GM18519 (cell line): ENCODE results near the gene FAM43B.

Experiments used
- ATAC-seq: cut with Tn5 transposase; IDR thresholded peaks from one replicate; pipeline ENCODE4 v1.9.1; 2021; ENCODE audit warnings: mild to moderate bottlenecking, moderate library complexity; ENCODE audit not compliant: unreplicated experiment, low FRiP score

FAM43B gene

DNA sequence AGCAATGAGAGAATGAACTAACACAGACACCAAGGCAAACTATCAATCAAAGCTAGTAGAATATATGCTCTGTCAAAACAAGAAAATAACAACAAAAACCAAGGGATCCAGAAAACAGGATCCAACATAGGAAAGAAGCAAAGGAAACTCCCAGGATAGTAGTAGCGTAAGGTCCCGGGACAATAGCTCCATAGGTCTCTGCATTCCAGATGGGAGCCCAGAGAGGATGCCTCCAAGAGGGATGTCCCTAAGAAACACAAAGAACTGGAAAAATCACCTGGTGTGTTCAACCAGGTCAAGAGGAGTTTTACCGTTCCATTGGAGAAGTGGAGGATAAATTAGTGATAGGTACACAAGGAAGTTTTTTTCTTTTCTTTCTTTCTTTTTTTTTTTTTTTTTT is 5.7 kb upstream of the FAM43B start:
- ATAC-seq, result no peak

DNA sequence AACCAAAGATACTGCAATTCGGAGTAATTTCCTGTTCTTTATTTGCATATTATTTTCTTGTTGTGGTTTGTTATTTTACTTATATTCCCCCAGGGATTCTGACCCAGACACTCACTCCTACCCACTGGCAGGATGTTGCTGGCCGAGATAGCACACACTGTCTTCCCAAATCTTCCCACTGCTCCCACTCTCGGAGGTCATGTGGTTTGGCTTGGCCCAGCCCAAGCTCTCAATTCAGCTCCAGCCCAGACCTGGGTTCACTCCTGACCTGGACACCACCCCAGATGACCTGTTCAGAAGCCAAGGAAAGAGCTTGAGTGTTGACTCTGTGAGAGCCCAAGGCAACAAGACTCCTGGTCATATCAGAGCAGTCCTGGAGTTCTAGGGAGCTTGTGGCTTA is 1.2 kb upstream of the FAM43B start:
- ATAC-seq, result no peak

DNA sequence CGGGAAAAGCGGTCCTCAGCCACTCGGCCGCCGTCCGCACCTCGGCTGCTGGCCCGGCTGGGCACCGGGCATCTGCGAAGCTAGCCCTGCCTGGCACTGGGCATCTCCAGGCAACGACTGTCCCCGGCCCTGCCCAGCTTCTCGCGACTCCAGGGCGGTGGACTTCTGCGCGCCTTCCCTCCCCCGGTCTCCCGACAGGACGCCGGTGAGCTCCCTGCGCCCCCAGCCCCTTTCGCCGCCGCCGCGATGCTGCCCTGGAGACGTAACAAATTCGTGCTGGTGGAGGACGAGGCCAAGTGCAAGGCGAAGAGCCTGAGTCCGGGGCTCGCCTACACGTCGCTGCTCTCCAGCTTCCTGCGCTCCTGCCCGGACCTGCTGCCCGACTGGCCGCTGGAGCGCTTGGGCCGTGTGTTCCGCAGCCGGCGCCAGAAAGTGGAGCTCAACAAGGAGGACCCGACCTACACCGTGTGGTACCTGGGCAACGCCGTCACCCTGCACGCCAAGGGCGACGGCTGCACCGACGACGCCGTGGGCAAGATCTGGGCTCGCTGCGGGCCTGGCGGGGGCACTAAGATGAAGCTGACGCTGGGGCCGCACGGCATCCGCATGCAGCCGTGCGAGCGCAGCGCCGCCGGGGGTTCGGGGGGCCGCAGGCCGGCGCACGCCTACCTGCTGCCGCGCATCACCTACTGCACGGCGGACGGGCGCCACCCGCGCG is 514 bp downstream of the FAM43B start:
- ATAC-seq, result no peak

DNA sequence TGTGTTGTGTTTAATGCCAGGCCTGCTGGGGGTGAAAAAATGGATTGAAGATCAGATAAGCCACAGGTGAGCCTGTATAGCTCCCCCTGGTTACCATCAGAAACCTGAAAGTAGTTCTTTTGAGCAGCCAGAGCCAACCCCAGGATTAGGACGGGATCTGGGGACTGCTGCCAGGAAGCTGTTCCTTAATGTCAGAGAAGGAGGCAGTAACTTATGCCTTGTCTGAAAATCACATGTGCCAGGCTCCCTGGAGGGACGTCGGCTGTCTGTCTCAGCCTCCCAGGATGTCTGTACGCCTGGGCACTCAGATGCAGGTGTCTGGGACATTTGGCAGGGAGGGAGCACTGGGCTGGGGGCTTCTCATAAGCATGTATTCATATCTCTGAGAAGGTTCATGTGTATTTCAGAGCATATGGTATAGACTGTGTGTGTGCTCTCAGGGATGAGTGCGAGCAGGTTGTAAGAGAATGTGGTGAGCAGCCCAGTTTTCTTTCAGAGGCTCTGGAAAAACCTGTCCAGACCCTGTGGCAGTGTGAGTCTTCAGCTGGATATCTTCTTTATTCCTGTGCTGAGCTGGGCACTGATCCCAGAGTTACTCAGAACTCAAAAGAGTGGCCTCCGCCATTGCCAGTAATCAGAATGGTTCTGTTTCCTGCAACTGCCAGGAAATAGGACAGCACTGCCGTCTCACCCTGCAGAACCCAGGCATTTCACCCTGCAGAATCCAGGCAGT is 2.8 kb downstream of the FAM43B start:
- no peak for ATAC-seq

DNA sequence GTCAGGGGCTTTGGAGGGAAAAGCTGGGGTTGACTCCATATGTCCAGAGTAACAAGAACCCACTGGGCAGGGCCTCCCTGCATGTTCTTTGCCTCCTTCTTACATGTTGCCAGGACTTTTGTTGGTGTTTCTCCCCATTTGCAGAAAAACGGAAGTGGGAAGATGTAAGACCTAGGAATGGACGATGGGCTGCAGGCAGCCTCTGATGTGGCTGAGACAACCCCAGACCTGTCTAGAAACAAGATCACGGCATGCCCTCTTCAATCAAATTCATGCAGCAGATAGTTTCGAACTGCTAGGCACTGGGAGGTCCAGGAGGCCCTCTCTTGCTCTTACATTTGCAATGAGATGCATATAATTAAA is 3.4 kb downstream of the FAM43B start:
- ATAC-seq, result no peak

DNA sequence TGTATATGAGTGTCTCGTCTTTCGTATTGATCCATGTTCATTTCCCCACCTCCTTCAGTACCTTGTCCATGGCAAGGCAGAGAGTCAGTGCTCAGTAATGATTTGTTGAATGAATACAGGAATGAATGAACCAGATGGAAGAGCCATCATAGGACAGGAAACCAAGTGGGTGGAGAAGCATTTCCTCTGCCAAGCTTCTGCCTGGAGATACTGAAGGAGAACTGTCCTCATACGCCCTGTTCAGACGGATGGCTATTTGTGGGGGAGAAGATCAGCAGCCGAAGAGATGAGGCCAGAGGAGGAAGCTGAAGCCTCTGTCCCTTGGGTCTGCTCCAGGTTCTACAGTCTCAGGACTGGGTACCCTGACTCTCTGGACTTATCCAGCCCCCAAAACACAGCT is 5.8 kb downstream of the FAM43B start:
- ATAC-seq, result no peak

DNA sequence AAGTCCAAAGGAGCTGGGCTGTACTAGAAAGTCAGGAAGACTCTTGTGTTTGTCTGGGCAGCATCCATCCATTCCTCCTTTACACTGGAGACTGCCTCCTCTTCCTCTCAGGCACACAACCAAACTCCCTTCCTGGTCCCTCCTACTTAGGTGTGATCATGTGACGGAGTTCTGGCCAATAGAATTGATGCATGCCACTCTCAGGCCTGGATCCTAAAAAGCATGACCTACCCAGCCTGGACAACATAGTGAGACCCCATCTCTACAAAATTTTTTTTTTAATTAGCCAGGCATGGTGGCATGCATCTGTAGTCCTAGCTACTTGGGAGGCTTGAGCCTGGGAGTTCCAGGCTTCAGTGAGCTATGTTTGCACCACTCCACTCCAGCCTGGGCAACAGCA is 8.6 kb downstream of the FAM43B start:
- ATAC-seq, result no peak

DNA sequence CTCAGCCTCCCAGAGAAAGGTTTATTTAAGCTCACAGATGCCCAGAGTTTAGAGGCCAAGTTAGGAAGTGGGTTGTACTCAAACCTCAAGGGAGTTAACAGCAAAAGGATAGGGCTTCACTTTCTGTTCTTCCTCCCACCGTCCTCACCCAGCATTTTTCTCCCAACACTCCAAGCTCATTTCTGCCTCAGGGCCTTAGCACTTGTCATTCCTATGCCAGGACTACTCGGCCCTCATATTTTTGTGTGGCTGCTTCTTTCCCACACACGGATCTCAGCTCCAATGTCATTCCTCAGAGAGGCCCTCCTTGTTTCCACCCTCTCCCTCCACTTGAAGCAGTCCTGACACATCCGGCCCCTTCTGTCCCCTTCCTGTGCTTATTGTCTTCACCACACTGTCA is 12.9 kb downstream of the FAM43B start:
- no peak for ATAC-seq

DNA sequence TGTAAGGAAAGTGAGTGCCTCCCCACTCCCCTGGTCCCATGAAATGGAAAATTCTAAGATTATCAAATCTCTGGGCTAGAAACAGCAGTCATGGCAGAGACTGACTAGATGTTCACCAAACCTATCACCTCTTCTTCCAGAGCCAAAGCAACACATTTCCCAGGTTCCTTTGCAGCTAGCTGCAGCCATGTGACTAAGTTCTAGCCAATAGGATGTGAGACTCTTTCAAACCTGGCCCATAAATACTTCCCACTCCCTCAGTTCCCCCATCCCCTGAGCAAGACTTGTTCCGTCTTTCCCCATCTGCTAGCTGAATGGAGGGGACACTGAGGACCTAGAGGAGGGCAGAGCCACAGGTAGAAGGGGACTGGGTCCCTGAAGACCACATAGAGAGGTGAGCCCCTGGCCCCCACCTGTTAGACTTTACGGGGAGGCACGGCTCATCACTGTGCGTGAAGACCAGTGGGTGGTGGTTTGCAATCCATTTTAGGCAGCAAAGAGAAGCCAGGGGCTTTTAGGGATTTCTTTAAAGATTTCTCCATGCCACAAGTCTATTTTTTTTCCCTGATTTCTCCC is 17.2 kb downstream of the FAM43B start:
- ATAC-seq, result no peak

DNA sequence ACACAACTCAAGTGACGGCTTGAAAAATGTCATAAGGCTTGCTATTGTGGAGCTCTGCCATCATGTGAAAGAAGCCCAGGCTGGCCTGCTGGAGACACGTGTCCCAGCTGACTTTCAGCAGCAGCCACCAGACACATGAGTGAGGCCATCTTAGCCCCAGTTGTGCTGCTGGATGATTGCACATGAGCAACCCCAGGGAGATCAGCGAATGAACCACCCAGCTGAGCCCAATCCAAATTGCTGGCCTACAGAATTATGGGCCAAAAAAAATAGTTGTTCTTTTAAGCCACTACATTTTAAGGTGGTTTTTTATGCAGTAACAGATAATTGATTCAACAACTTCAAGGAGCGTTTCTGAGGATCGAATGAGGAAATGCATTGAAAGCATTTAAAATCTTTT is 19.1 kb downstream of the FAM43B start:
- no peak for ATAC-seq

DNA sequence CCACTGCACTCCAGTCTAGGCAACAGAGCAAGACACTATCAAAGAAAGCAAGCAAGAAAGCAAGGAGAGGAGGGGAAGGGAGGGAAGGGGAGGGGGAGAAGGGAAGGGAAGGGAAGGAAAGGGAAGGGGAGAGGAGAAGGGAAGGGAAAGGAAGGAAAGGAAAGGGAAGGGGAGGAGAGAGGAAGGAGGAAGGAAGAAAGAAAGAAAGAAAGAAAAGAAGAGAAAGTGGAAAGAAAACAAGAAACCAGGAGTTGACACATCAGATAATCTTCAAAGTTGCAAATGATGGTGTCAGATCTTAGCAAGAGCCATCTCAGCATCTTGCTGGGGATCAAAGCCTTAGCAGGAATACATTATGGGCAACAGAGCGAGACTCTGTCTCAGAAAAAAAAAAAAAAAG is 21.6 kb downstream of the FAM43B start:
- ATAC-seq, result no peak

DNA sequence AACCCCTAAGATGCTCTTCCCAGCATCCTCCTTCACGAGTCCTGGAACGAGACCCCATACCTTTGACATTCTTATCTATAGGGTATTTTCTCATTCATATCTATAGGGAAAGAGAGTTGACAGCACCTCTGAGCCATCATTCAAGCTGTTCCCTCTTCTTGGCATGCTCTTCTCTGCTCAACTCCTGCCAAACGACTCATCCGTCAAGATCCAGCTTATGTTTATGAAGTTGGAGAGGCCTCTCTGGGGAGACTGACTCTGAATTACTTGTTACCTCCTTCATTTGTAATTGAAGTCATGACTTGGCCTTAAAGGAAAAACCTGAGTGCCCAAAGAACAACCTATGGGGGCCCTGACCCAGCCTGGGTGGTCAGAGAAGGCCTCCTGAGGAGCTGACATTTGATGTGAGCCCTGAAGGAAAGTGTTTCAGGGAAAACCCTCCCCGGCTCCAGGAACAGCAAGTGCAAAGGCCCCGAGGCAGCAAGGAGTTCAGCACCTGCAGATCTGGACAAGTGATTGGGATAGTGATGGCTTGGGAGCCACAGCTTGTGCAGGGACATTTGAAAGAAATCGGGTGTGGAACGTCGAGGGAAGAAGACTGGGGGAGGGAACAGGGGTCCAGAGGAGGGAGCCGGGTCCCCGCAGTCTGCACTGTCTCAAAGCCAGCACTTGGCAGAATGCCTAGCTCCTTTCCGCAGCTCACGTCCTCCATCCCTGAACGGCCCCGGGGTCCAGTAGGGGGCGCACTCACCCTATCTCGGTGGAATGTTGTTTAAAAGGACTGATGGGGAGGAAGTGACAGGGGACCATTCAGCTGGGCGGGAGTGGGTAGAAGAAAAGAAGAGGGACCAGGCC is 22.5 kb downstream of the FAM43B start:
- no peak for ATAC-seq

DNA sequence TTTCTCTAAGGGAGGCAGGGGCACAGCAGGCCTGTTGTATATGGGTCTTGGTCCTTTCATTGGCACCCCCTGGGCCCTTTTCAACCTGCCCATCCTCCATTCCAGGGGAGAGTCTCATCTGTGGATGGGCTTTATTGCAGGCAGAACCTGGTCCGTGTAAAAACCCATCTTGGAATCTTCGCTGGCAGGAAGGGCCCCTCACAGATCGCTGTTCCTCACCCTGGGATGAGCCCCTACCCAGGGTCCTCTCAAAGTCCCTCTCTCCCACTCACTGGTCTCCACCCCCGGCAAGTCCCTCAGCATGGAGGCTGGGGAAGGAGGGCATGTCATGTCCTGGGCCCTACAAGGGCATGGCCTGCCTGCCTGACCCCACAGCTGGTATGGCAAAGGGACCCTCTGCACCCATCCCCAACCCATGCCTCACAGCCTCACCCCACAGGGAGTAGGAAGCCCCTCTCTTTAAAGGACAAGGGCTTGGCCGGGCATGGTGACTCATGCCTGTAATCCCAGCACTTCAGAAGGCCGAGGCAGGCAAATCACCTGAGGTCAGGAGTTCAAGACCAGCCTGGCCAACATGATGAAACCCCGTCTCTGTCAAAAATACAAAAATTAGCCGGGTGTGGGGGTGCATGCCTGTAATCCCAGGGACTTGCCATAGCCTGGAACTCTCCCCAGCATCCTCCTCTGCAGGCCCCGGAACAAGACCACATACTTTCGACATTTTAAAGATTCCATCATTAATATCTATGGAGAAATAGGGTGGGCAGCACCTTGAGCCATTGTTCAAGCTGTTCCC is 23.4 kb downstream of the FAM43B start:
- ATAC-seq, result no peak

DNA sequence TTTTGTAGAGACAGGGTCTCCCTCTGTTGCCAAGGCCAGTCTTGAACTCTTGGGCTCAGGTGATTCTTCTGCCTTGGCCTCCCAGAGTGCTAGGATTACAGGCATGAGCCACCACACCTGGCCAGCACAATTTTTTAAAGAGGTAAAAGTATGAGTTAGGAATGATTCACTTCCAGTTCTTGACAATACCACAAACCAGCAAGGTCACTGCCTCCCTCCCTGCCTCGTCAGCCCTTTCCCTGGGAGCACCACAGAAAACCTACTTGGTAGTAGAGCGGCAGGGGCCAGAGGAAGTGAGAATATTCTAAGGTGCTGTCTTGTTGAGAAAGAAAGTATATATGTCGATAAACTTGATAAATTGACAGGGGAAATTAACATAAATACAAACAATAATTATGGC is 25.7 kb downstream of the FAM43B start:
- ATAC-seq, result no peak

DNA sequence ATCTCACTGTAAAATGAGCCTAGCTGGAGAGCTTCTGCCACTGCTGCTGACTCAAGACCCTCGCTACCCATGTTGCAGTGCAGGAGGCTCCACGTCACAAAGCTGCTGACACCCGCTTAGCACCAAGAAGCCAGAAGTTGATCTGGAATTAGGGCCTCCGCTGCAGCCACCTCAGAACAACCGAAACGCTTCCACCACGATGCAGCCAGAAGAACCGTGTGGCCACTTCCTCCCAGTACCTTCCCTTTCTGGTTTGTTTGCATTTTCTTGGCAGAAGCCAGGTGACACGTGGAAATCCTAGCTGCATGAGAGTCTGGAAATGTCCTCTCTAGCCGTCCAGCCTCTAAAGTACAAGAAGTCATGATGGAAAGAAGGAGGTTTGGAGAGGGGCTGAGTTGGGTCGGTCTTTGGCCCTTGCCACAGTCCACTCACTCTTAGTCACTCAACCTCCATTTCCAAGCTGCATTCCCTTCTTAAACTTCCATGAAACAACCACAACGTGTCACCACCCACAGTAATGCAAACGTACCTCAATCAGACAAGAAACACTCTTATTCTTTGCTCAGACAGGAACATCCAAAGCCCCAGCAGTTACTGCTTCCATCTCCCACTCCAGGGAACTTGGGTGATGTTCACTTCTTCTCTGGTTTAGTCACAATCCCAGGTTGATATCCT is 26.5 kb downstream of the FAM43B start:
- ATAC-seq, result no peak

DNA sequence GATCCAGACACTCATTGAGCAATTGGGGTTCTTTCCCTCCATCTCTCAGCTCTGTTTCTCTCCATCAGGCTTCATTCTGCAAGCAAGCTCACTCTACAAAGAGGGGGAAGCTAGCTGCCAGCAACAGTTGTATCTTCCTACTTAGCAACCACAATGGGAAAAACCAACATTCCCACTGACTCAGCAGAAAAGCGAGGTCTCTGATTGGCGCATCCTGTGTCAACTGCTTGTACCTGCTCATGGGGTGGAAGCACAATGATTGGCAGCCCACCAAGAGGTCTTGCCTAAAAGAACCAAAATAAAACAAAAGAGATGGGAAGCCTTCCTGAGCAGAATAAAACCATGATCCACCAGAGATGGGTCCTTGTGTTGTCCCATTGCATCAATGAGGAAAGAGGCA is 32.5 kb downstream of the FAM43B start:
- no peak for ATAC-seq

DNA sequence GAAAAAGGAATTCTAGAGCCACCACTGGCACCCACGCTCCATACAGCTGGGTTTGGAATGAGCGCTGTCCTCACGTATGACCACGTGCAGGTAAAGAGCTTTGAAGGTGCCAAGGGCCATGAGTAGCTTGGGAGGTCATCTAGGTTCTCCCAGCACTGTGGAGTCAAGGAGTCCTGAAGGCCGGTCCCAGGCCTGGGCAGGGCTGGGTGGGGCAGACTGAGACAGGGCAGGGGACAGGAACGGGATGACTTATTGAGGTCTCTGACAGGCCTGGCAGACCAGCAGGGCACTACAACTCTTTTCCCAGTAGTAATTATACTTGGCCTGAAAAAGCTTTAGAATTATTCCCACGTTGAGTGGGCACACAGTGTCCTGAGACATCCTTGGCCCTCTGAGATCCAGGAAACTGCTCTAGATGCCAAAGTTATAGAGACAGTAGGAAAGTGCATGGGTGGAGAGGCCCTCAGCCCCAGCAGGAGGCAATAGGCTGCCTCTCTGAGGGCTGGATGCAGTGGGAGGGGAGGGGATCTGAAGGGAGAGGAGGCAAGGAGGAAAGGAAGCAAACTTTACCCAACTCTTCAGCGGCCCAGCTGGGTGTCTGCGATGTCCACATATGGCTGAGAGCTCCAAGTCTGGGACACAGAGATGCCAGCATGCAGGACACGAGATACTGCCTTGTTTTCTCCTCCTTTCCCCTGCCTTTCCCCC is 34.7 kb downstream of the FAM43B start:
- no peak for ATAC-seq

DNA sequence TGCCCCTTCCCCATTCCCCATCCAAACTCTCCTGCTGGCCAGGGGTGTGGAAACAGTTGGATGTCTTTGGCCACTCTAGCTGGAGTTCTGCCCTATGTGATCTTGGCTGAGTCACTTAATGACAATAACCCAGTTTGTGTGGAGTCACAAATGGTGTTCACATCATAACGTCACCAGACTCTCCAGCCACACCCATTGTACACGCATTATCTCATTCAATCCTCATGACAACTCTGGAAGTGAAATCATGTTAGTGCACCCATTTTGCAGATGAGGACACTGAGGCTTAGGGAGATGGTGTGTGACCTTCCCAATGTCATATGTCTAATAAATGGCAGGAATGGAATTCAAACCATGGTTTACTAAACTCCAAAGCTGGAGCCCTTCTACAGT is 35.3 kb downstream of the FAM43B start:
- ATAC-seq, result no peak

DNA sequence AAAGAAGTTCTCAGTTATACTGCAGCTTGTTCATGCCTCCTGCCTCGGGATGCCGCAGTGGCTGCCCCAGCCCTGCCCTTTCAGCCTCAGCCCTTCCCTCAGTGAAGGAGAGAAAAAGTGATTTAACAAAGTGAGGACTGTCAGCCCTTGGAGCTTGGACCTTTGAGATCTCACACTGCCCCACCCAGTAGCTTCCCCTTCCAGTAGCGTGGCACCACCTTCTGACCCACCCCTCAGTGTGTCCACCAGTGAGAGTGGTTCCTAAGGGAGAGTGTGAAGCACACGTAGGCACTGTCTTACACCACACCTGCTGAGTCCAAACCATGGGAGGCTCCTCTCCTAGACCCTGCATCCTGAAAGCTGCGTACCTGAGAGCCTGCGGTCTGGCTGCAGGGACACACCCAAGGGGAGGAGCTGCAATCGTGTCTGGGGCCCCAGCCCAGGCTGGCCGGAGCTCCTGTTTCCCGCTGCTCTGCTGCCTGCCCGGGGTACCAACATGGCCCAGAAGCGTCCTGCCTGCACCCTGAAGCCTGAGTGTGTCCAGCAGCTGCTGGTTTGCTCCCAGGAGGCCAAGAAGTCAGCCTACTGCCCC is 36.4 kb downstream of the FAM43B start, which contains the start of gene CDA:
Gene CDA, plus strand, starts transcription at position 464 of the 592 bp plus-strand sequence. Its CDS starts 33 bp downstream, at position 497.
- no peak for ATAC-seq
